Measurements from ENCODE around the gene SLC22A23.
"Not testable (repeated sequence)": the region's sequence is repeated elsewhere in the genome, so short reads cannot be mapped to it uniquely, and the experiment has no call there.

SLC22A23 gene

GRCh38 chr6:3386374-3386857 is 70.4 kb downstream of the SLC22A23 start:
- DNase-seq (ENCODE audit: extremely low read depth in 1 of 2, low read depth in 1 of 2): no peak

GRCh38 chr6:3385660-3386151 is 71.1 kb downstream of the SLC22A23 start:
- DNase-seq (ENCODE audit: extremely low read depth in 1 of 2, low read depth in 1 of 2): no peak

- not testable (repeated sequence) for DNase-seq (ENCODE audit: extremely low read depth in 1 of 2, low read depth in 1 of 2)
Measured at GRCh38 chr6:3385181-3385580, 71.7 kb downstream of the SLC22A23 start.

- no peak for DNase-seq (ENCODE audit: extremely low read depth in 1 of 2, low read depth in 1 of 2)
Measured at GRCh38 chr6:3384241-3385143, 72.4 kb downstream of the SLC22A23 start.

- no peak for DNase-seq (ENCODE audit: extremely low read depth in 1 of 2, low read depth in 1 of 2)
Measured at GRCh38 chr6:3383525-3383924, 73.3 kb downstream of the SLC22A23 start.

GRCh38 chr6:3382326-3383279 is 74.2 kb downstream of the SLC22A23 start:
- no peak for DNase-seq (ENCODE audit: extremely low read depth in 1 of 2, low read depth in 1 of 2)

GRCh38 chr6:3381233-3381921 is 75.5 kb downstream of the SLC22A23 start:
- no peak for DNase-seq (ENCODE audit: extremely low read depth in 1 of 2, low read depth in 1 of 2)

GRCh38 chr6:3380344-3381232 is 76.3 kb downstream of the SLC22A23 start:
- DNase-seq (ENCODE audit: extremely low read depth in 1 of 2, low read depth in 1 of 2): no peak

GRCh38 chr6:3379482-3380060 is 77.3 kb downstream of the SLC22A23 start:
- DNase-seq (ENCODE audit: extremely low read depth in 1 of 2, low read depth in 1 of 2): no peak

GRCh38 chr6:3378808-3379207 is 78.0 kb downstream of the SLC22A23 start:
- DNase-seq (ENCODE audit: extremely low read depth in 1 of 2, low read depth in 1 of 2): not testable (repeated sequence)

- not testable (repeated sequence) for DNase-seq (ENCODE audit: extremely low read depth in 1 of 2, low read depth in 1 of 2)
Measured at GRCh38 chr6:3378398-3378782, 78.5 kb downstream of the SLC22A23 start.

- DNase-seq (ENCODE audit: extremely low read depth in 1 of 2, low read depth in 1 of 2): no peak
Measured at GRCh38 chr6:3377536-3378397, 79.1 kb downstream of the SLC22A23 start.

GRCh38 chr6:3376893-3377535 is 79.8 kb downstream of the SLC22A23 start:
- DNase-seq (ENCODE audit: extremely low read depth in 1 of 2, low read depth in 1 of 2): no peak

GRCh38 chr6:3376064-3376463 is 80.8 kb downstream of the SLC22A23 start:
- DNase-seq (ENCODE audit: extremely low read depth in 1 of 2, low read depth in 1 of 2): no peak

GRCh38 chr6:3373597-3374203 is 83.2 kb downstream of the SLC22A23 start:
- no peak for DNase-seq (ENCODE audit: extremely low read depth in 1 of 2, low read depth in 1 of 2)

- no peak for DNase-seq (ENCODE audit: extremely low read depth in 1 of 2, low read depth in 1 of 2)
Measured at GRCh38 chr6:3372912-3373554, 83.8 kb downstream of the SLC22A23 start.
